Measurements from ENCODE around the gene LRRTM3.

The LRRTM3 gene

GRCh38 chr10:66934711-66935110 lies 8.9 kb downstream of the LRRTM3 start:
- no peak for DNase-seq (ENCODE audit: low spot score)

DNA sequence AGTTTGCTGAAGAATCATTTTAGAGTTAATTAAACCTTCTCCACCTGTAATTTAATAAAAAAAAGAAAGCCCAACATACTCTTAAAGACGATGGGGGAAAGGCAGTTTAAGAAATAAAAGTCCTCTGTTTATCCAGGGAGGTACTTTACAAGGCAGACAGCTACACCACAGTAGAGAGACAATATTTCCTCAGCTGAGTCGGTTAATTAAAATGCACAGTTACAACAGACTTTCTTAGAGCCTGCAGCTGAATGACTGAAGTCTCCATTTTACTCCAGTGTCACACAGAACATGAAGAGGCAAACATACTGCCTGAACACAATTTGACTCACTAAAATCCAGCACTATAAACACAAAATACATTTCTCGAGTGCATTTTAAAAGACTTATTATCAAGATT lies 15.1 kb downstream of the LRRTM3 start:
- DNase-seq (ENCODE audit: low spot score): no peak

DNA sequence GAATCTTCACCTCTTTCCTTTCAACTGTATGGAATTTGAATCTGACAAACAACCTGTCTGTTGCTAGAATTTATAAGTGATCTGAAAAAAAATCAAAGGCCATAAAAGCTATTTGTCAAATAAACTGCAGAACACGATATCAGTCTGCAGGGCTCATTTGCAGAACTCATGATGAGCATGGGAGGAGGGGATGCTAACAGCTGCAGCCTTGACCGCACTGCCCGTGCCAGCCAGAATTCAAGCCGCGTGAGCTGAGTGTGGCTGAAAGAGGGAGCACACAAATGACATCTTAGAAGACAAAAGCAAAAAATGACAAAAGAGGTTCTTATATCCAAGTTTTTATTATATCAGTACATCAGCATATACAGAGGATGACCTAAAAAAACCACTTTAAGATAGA lies 15.7 kb downstream of the LRRTM3 start:
- DNase-seq (ENCODE audit: low spot score): no peak

GRCh38 chr10:66942407-66942806 lies 16.6 kb downstream of the LRRTM3 start:
- no peak for DNase-seq (ENCODE audit: low spot score)

DNA sequence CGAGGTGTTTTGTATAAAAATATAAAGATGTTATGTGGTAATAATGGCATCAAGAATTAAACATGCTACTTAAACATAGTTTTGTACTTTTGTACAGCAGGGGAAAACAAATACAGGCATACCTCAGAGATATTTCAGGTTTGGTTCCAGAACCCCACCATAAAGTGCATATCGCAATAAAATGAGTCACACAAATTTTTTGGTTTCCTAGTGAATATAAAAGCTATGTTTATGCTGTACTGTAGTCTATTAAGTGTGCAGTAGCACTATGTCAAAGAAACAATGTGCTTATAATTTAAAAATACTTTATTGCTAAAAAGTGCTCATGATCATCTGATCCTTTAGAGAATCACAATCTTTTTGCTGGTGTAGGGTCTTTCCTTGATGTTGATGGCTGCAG lies 17.8 kb downstream of the LRRTM3 start:
- DNase-seq (ENCODE audit: low spot score): no peak

DNA sequence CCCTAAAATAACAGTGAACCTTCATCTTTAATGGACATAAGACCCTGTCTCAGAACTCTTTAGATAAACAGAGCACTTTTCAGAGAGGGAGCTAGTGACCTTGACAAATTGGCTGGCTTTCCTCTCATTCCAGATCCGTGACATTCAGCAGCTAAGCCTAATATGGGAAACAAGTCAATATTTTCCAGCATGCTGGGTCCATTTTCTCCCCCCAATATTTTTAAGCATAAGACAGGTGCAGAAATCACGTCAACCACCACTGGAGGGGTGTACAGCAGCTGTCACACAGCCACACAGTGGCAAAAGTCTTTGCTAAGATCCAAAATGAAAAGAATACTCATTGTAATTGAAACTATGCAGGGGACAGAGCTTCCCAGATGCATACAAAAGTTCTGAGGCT lies 26.1 kb downstream of the LRRTM3 start:
- DNase-seq (ENCODE audit: low spot score): no peak

DNA sequence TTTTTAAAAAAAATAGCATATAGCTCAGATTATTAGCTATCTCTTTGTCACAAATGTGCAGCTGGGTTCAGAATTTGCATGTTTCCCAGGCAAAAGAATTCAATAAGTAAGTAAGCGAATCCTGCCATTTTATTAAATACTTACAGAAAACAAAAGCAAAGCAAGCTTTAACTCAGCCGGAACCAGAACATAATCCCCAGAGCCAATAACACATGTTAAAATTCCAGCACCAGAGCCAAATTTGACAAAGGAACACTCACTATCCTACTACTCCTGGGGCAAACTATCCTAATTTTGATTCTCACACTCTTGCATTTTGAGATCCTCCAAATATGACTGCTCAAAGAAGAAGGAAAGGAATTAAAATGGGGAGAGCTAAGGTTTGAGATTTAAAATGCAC lies 32.6 kb downstream of the LRRTM3 start:
- no peak for DNase-seq (ENCODE audit: low spot score)

DNA sequence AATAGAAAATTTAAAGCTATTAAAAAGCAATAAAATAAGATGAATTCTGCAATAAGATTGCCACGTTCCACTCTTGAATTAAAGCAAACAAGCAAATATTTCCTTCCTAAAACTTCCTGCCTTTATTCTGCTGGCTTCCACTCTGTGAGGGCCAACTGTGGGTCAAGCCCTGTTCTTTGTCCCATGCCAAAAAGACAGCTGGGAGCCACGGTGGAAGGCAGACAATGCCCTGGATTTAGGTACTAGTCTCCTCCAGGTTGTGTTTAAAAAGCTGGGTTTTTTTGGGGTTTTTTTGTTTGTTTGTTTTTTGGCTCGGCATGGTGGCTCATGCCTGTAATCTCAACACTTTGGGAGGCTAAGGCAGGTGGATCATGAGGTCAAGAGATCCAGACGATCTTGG lies 39.1 kb downstream of the LRRTM3 start:
- no peak for DNase-seq (ENCODE audit: low spot score)

DNA sequence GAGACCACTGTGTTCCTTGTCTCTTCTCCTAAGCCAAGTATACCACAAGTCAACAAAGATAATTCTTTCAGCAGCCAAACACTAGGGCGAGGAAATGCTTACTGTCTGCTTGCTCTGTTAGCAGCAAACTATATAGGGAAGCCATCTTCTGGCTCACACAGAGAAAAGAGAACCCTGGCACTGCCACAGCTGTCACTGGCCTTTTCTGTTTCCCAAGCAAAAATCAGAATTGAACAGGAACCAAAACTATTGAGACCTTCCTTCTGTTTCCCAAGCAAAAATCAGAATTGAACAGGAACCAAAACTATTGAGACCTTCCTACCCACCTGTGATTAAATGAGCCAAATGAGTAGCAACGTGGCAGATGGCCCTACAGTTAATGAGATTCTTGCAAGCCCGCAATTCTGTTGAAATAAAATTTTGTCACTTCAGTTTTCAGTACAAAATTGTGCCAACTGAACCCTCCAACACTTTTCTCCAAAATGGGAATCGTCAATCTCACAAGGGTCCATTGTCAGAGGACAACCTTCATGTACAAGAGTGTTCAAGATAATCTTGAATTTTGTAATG lies 54.5 kb downstream of the LRRTM3 start:
- DNase-seq (ENCODE audit: low spot score): no peak

- no peak for DNase-seq (ENCODE audit: low spot score)
Observed at GRCh38 chr10:66981361-66982052, 55.7 kb downstream of the LRRTM3 start.

DNA sequence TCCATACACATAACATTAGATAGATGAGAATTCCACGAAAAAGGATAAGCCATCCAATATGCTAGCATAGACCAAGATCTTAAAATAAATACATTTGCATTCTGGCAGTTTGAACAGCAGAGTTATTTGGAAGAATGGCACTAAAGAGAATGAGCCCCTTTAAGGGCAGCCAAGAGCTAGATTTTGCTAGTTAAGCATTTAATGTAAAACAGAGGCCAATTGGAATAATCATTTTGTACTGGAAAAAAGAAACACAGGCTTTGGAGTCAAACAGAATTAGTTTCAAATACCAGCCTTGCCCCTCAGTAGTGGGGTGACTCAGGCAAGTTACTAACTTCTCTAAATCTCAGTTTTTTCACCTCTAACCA lies 56.2 kb downstream of the LRRTM3 start:
- DNase-seq (ENCODE audit: low spot score): no peak

GRCh38 chr10:66982792-66983474 lies 57.1 kb downstream of the LRRTM3 start:
- no peak for DNase-seq (ENCODE audit: low spot score)

- no peak for DNase-seq (ENCODE audit: low spot score)
Observed at GRCh38 chr10:66983475-66983818, 57.6 kb downstream of the LRRTM3 start.

GRCh38 chr10:66990143-66990830 lies 64.5 kb downstream of the LRRTM3 start:
- no peak for DNase-seq (ENCODE audit: low spot score)

DNA sequence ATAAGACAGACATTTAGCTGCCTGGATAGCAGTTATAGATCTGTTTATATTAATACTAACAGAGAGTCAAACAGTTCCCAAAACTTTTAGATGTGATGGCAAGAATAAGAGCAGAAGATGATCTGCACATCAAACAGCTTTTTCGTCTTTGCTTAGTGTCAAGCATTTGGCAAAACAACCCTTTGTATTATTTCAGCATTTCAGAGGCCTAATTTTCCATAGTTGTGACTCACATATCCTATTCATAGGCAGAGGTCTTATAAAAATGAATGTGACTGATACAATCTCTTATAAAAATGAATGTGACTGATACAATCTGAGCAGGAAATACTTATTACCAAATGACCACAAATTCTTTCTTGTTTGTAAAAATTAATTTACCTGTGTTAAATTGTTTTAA lies 71.2 kb downstream of the LRRTM3 start:
- no peak for DNase-seq (ENCODE audit: low spot score)

GRCh38 chr10:66999762-67000545 lies 74.1 kb downstream of the LRRTM3 start:
- no peak for DNase-seq (ENCODE audit: low spot score)

DNA sequence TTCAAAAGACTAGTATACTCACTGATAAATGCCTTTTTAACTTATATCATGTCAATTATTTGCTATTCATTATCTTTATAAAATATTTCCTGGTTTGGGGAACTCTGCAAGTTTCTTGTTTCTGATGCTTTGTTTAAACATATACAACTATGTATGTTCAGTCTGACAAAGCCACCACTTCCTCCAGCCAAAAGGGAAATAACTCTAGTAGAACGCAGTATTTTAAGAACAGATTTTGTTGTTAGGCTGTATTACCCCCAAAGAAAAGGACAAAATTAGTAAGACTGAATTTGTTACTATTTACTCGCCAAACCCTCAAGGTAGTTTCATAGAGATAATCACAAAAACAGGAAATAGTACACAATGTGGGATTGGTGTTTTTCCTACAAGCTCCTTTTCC lies 78.9 kb downstream of the LRRTM3 start:
- DNase-seq (ENCODE audit: low spot score): no peak

GRCh38 chr10:67005981-67006380 lies 80.1 kb downstream of the LRRTM3 start:
- no peak for DNase-seq (ENCODE audit: low spot score)

GRCh38 chr10:67011480-67011879 lies 85.6 kb downstream of the LRRTM3 start:
- DNase-seq (ENCODE audit: low spot score): no peak

- DNase-seq (ENCODE audit: low spot score): no peak
Observed at GRCh38 chr10:67011981-67012380, 86.1 kb downstream of the LRRTM3 start.

DNA sequence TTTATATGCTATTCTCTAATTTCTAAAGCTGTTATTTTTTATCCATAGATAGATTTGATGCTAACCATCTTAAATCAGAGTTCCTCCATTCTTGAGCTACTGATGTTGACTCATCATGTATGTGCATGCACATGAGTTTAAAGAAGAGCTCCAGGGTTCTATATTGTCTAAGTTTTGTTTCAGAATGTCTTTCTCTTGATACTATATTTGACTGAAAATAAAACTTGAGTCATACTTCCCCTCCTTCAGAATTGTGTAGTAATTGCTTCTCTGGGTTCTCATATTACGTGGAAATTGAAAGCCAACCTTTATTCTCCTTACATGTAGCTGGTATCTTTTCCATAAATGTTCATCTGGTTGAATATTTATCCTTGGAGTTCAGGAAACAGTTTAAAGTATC lies 89.4 kb downstream of the LRRTM3 start:
- no peak for DNase-seq (ENCODE audit: low spot score)

DNA sequence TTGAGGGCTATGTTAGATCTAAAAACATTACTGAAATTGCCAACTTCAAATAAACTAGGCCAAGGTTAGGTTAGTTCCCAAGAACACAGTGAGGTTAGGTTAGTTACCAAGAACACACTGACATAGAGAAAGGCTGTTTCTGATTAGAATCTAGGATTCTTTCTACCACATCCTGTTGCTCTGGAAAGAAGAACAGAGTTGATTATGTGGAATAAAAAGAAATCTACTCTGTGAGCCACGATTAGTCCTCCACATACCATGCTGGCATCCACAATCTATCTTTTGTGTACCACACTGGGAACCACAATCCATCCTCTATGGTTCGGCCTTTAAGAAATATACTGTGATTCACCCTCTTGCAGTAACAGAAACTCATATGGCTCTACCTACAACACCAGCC lies 91.4 kb downstream of the LRRTM3 start:
- DNase-seq (ENCODE audit: low spot score): no peak

All from AG08395 (cell line).